Adrenal gland (tissue), 12 donors: ENCODE measurements around the gene ZMAT3. TPM values are rescaled to one million over a fixed set of nuclear protein-coding genes. Genes with fewer than 3 reads are reported as not detected.

ENCODE experiments used
- DNase-seq, 7 donors: peaks; one replicate each; pipeline ENCODE4 v3.0.0-alpha.2; 2019 to 2020
- H3K27ac ChIP-seq, 5 donors: fragments of 200-600 bp; sonication (generic) in 4 of 5; 1 replicate in 3 of 5; 2 replicates in 2 of 5; pipeline versions ENCODE4 v1.5.1 to v1.8.0; 2016 to 2020; ENCODE audit warnings: mild to moderate bottlenecking in 1 of 5
- H3K27me3 ChIP-seq: fragments of 200-600 bp; 2 replicates; pipeline ENCODE4 v1.8.0; 2021
- H3K36me3 ChIP-seq, 2 donors: fragments of 200-600 bp; replicated peaks in 1 of 2; 1 replicate in 1 of 2; 2 replicates in 1 of 2; pipeline versions ENCODE4 v1.5.1 to v1.8.0; 2018 to 2022
- H3K4me1 ChIP-seq, 2 donors: fragments of 200-600 bp; replicated peaks in 1 of 2; 1 replicate in 1 of 2; 2 replicates in 1 of 2; pipeline versions ENCODE4 v1.5.1 to v1.8.0; 2018 to 2021
- H3K4me3 ChIP-seq, 4 donors: fragments of 200-600 bp; sonication (generic) in 3 of 4; one replicate each; pipeline ENCODE4 v1.5.1; 2016 to 2018
- H3K9me3 ChIP-seq, 3 donors: fragments of 200-600 bp; sonication (generic) in 1 of 3; replicated peaks in 1 of 3; 1 replicate in 2 of 3; 2 replicates in 1 of 3; pipeline versions ENCODE4 v1.5.1 to v1.8.0; 2016 to 2021
- POLR2A ChIP-seq, 2 donors: fragments of 450-650 bp; IDR thresholded peaks; one replicate each; pipeline ENCODE4 v1.6.1; 2017; ENCODE audit warnings: antibody characterized with exemption in 2 of 2, mild to moderate bottlenecking in 2 of 2, moderate library complexity in 1 of 2
- WGBS, 4 donors: extraction: QIAGEN DNeasy Blood & Tissue Kit in 2 of 4; methylation state at CpG; one replicate each; pipeline versions ENCODE4 v1.1.5 to v1.1.7; 2013 to 2017; 5-methylcytosine and 5-hydroxymethylcytosine counted together
- intact Hi-C, 2 donors: fragments of 100-400 bp; cut with DNase I; formaldehyde crosslinking; loops; one replicate each; pipeline versions ENCODE4 v1.14.1 to v1.15.0; 2022 to 2023
- polyA plus RNA-seq, 3 donors: library from polyadenylated mRNA; stranded (reverse); fragments of 200-250 nt in 2 of 3; fragments of 350-450 nt in 1 of 3; fragmentation: Illumina TruSeq in 1 of 3; extraction: RNeasy Lipid Tissue Mini Kit (QIAGEN cat#74804) in 1 of 3; gene quantifications; one replicate each; pipeline ENCODE4 v1.2.3, GENCODE V29; 2013 to 2014
- total RNA-seq, 9 donors: library from RNA; depleted of rRNA in 4 of 9; stranded (reverse); fragments of >200 nt in 4 of 9; fragments of 120-200 nt in 1 of 9; fragmentation: NEBNext Ultra II Directional in 1 of 9; extraction: Animal tissue kit (Norgen Biotek cat#: 25700) in 1 of 9; gene quantifications; one replicate each; pipeline versions ENCODE4 v1.1.0 to v1.2.4, GENCODE V29; 2013 to 2023
- TF ChIP-seq, protein P1 (sequence below), 6 experiments: fragments of 450-650 bp in 4 of 6; fragments of 200-600 bp in 2 of 6; sonication (generic) in 1 of 6; IDR thresholded peaks; 1 replicate in 5 of 6; 2 replicates in 1 of 6; pipeline versions ENCODE4 v1.5.1 to v1.8.0; 2016 to 2021; ENCODE audit warnings: antibody characterized with exemption in 6 of 6, mild to moderate bottlenecking in 2 of 6, moderate library complexity in 1 of 6
- donor health status: healthy with polysubstance abuse.
- donor health status: Bipolar disorder and iron deficiency.
- donor health status: DM: yes; HTN: yes; CAD: no.
- donor health status: DM: no; HTN: no; CAD: no.
- donor health status: DM: no; HTN: no; CAD: no.
- donor health status: DM: yes; HTN: yes; CAD: no.

The ZMAT3 gene
- total and polyA plus RNA-seq, 12 donors = 1.8 to 30.0 (median 18.1) TPM

DNA sequence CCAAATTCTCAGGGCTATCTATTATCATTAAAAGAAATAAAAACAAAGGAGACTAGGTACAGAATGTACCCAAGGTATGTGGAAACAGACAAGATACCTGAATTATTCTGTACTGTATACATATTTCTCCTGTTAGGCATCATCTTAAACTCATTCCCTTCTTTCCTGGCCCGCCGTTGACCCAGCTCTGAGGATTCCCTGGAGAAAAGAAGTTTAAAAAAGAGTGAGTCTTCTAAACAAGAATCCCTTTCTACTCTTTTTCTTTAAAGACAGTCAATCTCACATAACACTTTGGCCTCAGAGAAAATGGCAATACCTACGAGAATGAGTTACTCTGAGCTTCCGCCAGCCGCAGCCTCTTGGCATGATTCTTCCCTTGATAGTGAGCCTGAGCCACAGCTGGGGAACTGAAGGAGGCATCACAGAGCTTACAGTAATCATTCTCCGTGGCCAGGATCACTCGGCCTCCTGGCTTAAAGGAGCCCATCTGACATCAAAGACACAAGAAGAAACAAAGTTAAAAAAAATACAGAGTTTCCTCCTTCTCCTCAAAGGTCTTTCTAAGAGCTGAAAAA lies 44.2 kb downstream of the ZMAT3 start:
- WGBS, 4 donors = 67 to 72% (median 70%) methylated on average over 7 of the region's 7 CpGs
- Histone ChIP-seq H3K4me1 (peaks cover 0 to 9% of the 10 kb centered on the region in 2 donors), H3K36me3 (peaks cover 0 to 6% of the 10 kb centered on the region in 2 donors), H3K9me3 (no peaks in the 10 kb centered on the region), H3K27me3 (no peaks in the 10 kb centered on the region), H3K4me3 (no peak overlapping the region), H3K27ac (no peak overlapping the region)
- TF ChIP-seq, protein P1, sequence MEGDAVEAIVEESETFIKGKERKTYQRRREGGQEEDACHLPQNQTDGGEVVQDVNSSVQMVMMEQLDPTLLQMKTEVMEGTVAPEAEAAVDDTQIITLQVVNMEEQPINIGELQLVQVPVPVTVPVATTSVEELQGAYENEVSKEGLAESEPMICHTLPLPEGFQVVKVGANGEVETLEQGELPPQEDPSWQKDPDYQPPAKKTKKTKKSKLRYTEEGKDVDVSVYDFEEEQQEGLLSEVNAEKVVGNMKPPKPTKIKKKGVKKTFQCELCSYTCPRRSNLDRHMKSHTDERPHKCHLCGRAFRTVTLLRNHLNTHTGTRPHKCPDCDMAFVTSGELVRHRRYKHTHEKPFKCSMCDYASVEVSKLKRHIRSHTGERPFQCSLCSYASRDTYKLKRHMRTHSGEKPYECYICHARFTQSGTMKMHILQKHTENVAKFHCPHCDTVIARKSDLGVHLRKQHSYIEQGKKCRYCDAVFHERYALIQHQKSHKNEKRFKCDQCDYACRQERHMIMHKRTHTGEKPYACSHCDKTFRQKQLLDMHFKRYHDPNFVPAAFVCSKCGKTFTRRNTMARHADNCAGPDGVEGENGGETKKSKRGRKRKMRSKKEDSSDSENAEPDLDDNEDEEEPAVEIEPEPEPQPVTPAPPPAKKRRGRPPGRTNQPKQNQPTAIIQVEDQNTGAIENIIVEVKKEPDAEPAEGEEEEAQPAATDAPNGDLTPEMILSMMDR (IDR thresholded peaks at IDR 0.05) = no peak
- no peak for TF ChIP-seq POLR2A (IDR thresholded peaks at IDR 0.05)
- intact Hi-C loops = no loop called here
- peak in 2 of 7 donors; percentile 16 to 34 for DNase-seq

DNA sequence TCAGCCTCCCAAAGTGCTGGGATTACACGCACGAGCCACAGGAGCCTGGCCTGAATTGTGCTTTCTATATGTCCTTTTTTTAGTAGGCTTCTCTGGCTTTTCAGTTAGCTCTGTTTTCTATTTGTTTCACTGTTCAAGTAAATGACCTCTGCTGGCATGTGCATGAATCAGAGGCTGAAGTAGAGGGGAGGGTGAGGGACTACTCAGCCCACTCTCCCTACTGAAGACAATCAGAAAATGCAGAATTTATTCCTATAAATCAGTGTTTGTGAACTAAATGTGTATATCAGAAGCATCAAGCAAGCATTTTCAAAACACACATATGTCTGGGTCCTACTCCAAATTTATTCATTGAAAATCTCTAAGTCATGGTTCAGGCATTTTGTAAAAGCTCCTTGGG lies 45.0 kb downstream of the ZMAT3 start:
- Histone ChIP-seq H3K4me3 (no peak overlapping the region), H3K9me3 (no peaks in the 10 kb centered on the region), H3K27me3 (no peaks in the 10 kb centered on the region), H3K27ac (no peak overlapping the region), H3K4me1 (peaks cover 0 to 9% of the 10 kb centered on the region in 2 donors), H3K36me3 (peaks cover 0 to 6% of the 10 kb centered on the region in 2 donors)
- intact Hi-C loops = no loop called here
- DNase-seq = no peak
- 69 to 100% (median 79%) methylated on average over 2 of the region's 2 CpGs for WGBS, 4 donors
- no peak for TF ChIP-seq POLR2A (IDR thresholded peaks at IDR 0.05)
- TF ChIP-seq, protein P1 (IDR thresholded peaks at IDR 0.05) = no peak

DNA sequence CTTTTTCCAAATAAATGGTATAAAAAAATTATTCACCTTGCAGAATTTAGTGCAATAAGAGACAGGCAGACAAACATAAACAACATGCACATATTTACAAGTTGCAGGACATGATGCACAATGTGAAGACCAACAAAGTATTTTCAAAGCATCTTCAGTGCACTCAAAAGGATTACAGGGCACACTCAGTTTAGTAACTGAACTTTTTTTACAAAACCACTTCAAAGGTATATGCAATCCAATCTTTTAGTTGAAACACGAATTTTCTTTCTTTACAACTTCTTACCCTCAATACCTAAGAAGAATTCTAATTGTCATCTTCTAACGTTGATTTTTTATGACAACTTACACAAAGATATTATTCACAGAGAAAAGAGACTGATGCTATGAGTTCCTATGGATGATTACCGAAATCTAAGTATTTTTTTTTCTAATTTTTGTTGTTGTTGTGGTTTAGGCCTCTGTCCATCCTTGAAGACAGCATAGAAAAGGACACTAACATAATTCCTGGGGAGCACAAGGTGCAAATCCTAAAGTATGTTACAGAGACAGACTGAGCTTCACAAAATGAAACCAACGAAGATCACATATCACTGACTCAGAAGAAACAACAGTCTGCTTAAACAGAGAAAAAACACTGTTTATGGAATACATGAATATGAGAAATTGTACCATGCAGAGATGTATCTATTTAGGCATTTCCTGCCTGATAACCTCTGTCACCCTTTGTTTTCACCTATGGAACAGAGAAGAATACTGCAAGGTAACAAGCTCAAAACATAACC lies 50.3 kb downstream of the ZMAT3 start:
- intact Hi-C loops = no loop called here
- Histone ChIP-seq H3K4me3 (no peak overlapping the region), H3K27me3 (no peaks in the 10 kb centered on the region), H3K36me3 (no peaks in the 10 kb centered on the region), H3K27ac (no peak overlapping the region), H3K4me1 (peaks cover 3 to 14% of the 10 kb centered on the region in 2 donors), H3K9me3 (no peaks in the 10 kb centered on the region)
- DNase-seq = no peak
- TF ChIP-seq POLR2A (IDR thresholded peaks at IDR 0.05) = no peak
- TF ChIP-seq, protein P1 (IDR thresholded peaks at IDR 0.05) = no peak
- WGBS, 4 donors = 80 to 89% (median 81%) methylated on average over 4 of the region's 4 CpGs

DNA sequence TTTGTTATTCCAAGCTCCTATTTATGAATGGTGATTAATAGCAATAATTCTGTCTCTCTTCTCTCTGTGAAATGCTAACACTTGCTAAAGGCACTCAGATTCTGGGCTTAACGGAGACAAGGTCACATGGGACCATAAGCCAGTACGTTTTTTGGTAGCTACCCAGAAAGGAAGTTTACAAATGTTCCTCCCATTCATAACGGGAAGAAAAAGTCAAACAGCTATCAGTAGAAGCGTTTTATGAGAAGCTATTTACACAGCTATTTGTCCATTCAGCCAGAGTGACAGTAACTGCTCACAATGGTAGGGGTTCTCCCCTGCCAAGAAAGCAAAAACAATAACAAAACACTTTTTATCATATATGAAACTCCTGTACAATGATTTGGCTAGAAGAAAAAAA lies 51.5 kb downstream of the ZMAT3 start:
- TF ChIP-seq, protein P1 (IDR thresholded peaks at IDR 0.05) = no peak
- TF ChIP-seq POLR2A (IDR thresholded peaks at IDR 0.05) = no peak
- Histone ChIP-seq H3K4me3 (peak overlapping the region in 1 of 4 donors; percentile 4), H3K27ac (peak overlapping the region in 3 of 5 donors; percentile 28 to 36 (median 31)), H3K36me3 (no peaks in the 10 kb centered on the region), H3K4me1 (peaks cover 3 to 14% of the 10 kb centered on the region in 2 donors), H3K27me3 (no peaks in the 10 kb centered on the region), H3K9me3 (no peaks in the 10 kb centered on the region)
- intact Hi-C loops = no loop called here
- 4 to 7% (median 6%) methylated on average over 4 of the region's 4 CpGs for WGBS, 4 donors
- peak in 1 of 7 donors; percentile 22 for DNase-seq
